ENCODE measurements around the gene ARHGEF19. TPM values are rescaled to one million over a fixed set of nuclear protein-coding genes. Genes with fewer than 3 reads are reported as not detected.

The ARHGEF19 gene
- total and polyA plus RNA-seq, 2 of the 4 experiments (the other 2 are of a cell fraction): 4.5 to 16.8 TPM

- H3K23ac ChIP-seq (ENCODE audit: low read depth, low read length): peak within 1 kb of the TSS; percentile 86
- no TSS peak for BruUV-seq (replicated peaks)
- H3K56ac ChIP-seq (ENCODE audit: extremely low read depth, insufficient read depth, low read length): peak within 1 kb of the TSS; percentile 81
- peak within 1 kb of the TSS; percentile 51 for H3K18ac ChIP-seq (ENCODE audit: low read depth, low read length)
- H2AK5ac ChIP-seq (ENCODE audit: low read depth, low read length): peak within 1 kb of the TSS; percentile 89
- ChIA-PET CTCF (interaction anchor here (0.5 to 1.7 kb wide), 2 partner anchors 11 to 126 kb away, joined by 3 read pairs; no protein-coding TSS in a partner anchor), POLR2A (ENCODE audit: unreplicated experiment) (interaction anchor here (1.0 kb wide), 1 partner anchor 20 kb away, joined by 3 read pairs; no protein-coding TSS in a partner anchor)
- WGBS, 2 experiments (ENCODE audit: extremely low coverage in 2 of 2, insufficient read length in 1 of 2): 0% methylated on average over 1 of the region's 57 CpGs; no CpG with 5 or more reads in 1 of the 2 experiments
- H2BK120ac ChIP-seq (ENCODE audit: low read depth, low read length): peak within 1 kb of the TSS; percentile 69; the same call in 1 of the 2 replicates
- no peaks in the 10 kb centered on the region for H4K20me1 ChIP-seq (ENCODE audit: insufficient read depth, low read length)
- H4K91ac ChIP-seq (ENCODE audit: insufficient read depth, low read depth, low read length): peak within 1 kb of the TSS; percentile 87
- peak within 1 kb of the TSS; percentile 98 for H3K14ac ChIP-seq (replicated peaks; ENCODE audit: low read depth, low read length)
- peak within 1 kb of the TSS; percentile 86 for H2BK5ac ChIP-seq (ENCODE audit: low read depth, low read length, poor library complexity, severe bottlenecking)
- peaks cover 10% of the 10 kb centered on the region for H3K4me1 ChIP-seq (ENCODE audit: control insufficient read depth, insufficient read depth, low read length)
- in situ Hi-C loops (cut with MboI; ENCODE audit: low sequenced_read_pairs) (no loop called here), intact Hi-C loops (cut with micrococcal nuclease) (loop anchor here (2.0 kb wide), 1 partner anchor 20 kb away; no protein-coding TSS in a partner anchor), dilution Hi-C loops (cut with HindIII; ENCODE audit: low sequenced_read_pairs, unreplicated experiment) (no loop called here)
- peak; percentile 95 for ATAC-seq (ENCODE audit: low read depth)
- 0 out of 2 replicates have a peak, but pooled peaks cover 6% of the 10 kb centered on the region for H3K9me1 ChIP-seq (ENCODE audit: insufficient read depth, low read length)
- peak; percentile 88 for DNase-seq
- H4K5ac ChIP-seq (ENCODE audit: low read depth, low read length): peak within 1 kb of the TSS; percentile 83
- no peaks in the 10 kb centered on the region for H3K27me3 ChIP-seq (ENCODE audit: control insufficient read depth, insufficient read depth, low read length)
- H3K9me3 ChIP-seq (ENCODE audit: control insufficient read depth, insufficient read depth, low read length): no peaks in the 10 kb centered on the region
- H3K4ac ChIP-seq (ENCODE audit: low read depth, low read length): peak within 1 kb of the TSS; percentile 92
- H3K4me2 ChIP-seq (ENCODE audit: low read depth, low read length): peak within 1 kb of the TSS; percentile 96
- H3K36me3 ChIP-seq (ENCODE audit: control insufficient read depth, insufficient read depth, low read length): no peaks in the 10 kb centered on the region
- H4K8ac ChIP-seq (ENCODE audit: low read depth in 2 of 2, low read length in 2 of 2): peak within 1 kb of the TSS; percentile 93 to 98
- peak within 1 kb of the TSS; percentile 81 for H3K27ac ChIP-seq (ENCODE audit: insufficient read depth, low read length)
- H2AK9ac ChIP-seq (replicated peaks; ENCODE audit: low read depth, low read length, poor library complexity): peak within 1 kb of the TSS; percentile 98
- peak within 1 kb of the TSS; percentile 95 for H2AFZ ChIP-seq (replicated peaks; ENCODE audit: low read length, poor library complexity)
- H3K79me1 ChIP-seq (ENCODE audit: low read depth in 1 of 2, low read length in 2 of 2): peaks cover 0 to 9% of the 10 kb centered on the region in 2 experiments; a peak in 2 of 4 replicates
- H3K4me3 ChIP-seq (ENCODE audit: insufficient read depth, low read depth, low read length): peak within 1 kb of the TSS; percentile 71
- peak within 1 kb of the TSS; percentile 91 for H3K9ac ChIP-seq (ENCODE audit: low read depth, low read length)
- H2BK15ac ChIP-seq (ENCODE audit: low read depth, low read length): peak within 1 kb of the TSS; percentile 50; the same call in 1 of the 3 replicates
- H2BK20ac ChIP-seq (ENCODE audit: low read depth, low read length): no peak within 1 kb of the TSS
- TF ChIP-seq POLR2A (IDR thresholded peaks at IDR 0.05; ENCODE audit: low read depth, low read length) (peak; percentile 36; the same call in 1 of the 2 replicates), NFE2L2 (IDR thresholded peaks at IDR 0.05; ENCODE audit: low read depth, low read length) (no peak), ELK1 (IDR thresholded peaks at IDR 0.05; ENCODE audit: borderline replicate concordance, low read depth, low read length) (no peak), MXI1 (IDR thresholded peaks at IDR 0.05; ENCODE audit: borderline replicate concordance, low read depth, low read length) (peak; percentile 92), CEBPB (IDR thresholded peaks at IDR 0.05; ENCODE audit: low read depth, low read length) (no peak), MAZ (IDR thresholded peaks at IDR 0.05; ENCODE audit: borderline replicate concordance, low read depth, low read length) (peak; percentile 78; the same call in 1 of the 2 replicates), CTCF (conservative IDR thresholded peaks at IDR 0.05; ENCODE audit: low read depth, low read length) (0 out of 2 replicates have a peak, but pooled peaks have one; percentile 15), CHD1 (IDR thresholded peaks at IDR 0.05; ENCODE audit: low read depth, low read length) (no peak), MAFK (IDR thresholded peaks at IDR 0.05; ENCODE audit: low read depth, low read length) (no peak), BHLHE40 (IDR thresholded peaks at IDR 0.05; ENCODE audit: low read depth, low read length) (peak; percentile 81), RFX5 (IDR thresholded peaks at IDR 0.05; ENCODE audit: low read depth, low read length) (peak; percentile 85), SMC3 (IDR thresholded peaks at IDR 0.05; ENCODE audit: low read depth, low read length) (no peak), USF2 (IDR thresholded peaks at IDR 0.05; ENCODE audit: low read depth, low read length) (peak; percentile 28; the same call in 1 of the 2 replicates)
These were observed 24.3 kb upstream of the ARHGEF19 start, which contains the start of gene CPLANE2 for GRCh38 chr1:16236511-16237342. Gene CPLANE2, minus strand, starts transcription at chr1:16237183. Its CDS starts 441 bp downstream, at chr1:16236742.
